ENCODE data around the gene BCAS4.

- TF ChIP-seq CTCF (conservative IDR thresholded peaks at IDR 0.05 in 1 of 2, IDR thresholded peaks at IDR 0.05 in 1 of 2; ENCODE audit: extremely low read depth in 1 of 2, insufficient read depth in 1 of 2, low read depth in 1 of 2, low read length in 2 of 2) (no peak), EZH2 (IDR thresholded peaks at IDR 0.05; ENCODE audit: borderline replicate concordance, low read length) (no peak)
These were observed 7.4 kb downstream of the BCAS4 start for GRCh38 chr20:50802289-50802688.
